SU-DHL-6 (cell line): ENCODE measurements around the gene RASGRF1.

Experiments
- H2AFZ ChIP-seq: fragments of 200-600 bp; sonication (generic); 2 replicates; pipeline ENCODE4 v1.6.1; 2014; ENCODE audit warnings: low read depth, mild to moderate bottlenecking, moderate library complexity, mixed read lengths, antibody characterized with exemption, low read length; ENCODE audit not compliant: severe bottlenecking
- H3F3A ChIP-seq: fragments of 200-600 bp; shearing (Covaris generic); 2 replicates; pipeline ENCODE4 v1.6.0; 2016; ENCODE audit warnings: antibody characterized with exemption, mild to moderate bottlenecking; ENCODE audit not compliant: insufficient read depth
- H3K27ac ChIP-seq: fragments of 200-600 bp; sonication (generic); 2 replicates; pipeline ENCODE4 v1.5.1; 2016; ENCODE audit warnings: low read depth, mild to moderate bottlenecking, low read length, moderate library complexity, mixed read lengths
- H3K27me3 ChIP-seq: fragments of 200-600 bp; sonication (generic), shearing (Covaris generic); 2 replicates; pipeline ENCODE4 v1.6.0; 2014; ENCODE audit warnings: mild to moderate bottlenecking, low read length
- H3K36me3 ChIP-seq: fragments of 200-600 bp; sonication (generic); 2 replicates; pipeline ENCODE4 v1.6.1; 2014; ENCODE audit warnings: mild to moderate bottlenecking, low read length, mixed read lengths
- H3K4me2 ChIP-seq: fragments of 300-600, 200-600 bp; shearing (Covaris generic), sonication (generic); 2 replicates; pipeline ENCODE4 v1.6.0; 2014; ENCODE audit warnings: low read length, low read depth, mild to moderate bottlenecking; ENCODE audit not compliant: poor library complexity, severe bottlenecking
- H3K4me3 ChIP-seq: fragments of 200-600 bp; sonication (generic); 2 replicates; pipeline ENCODE4 v1.5.1; 2014; ENCODE audit warnings: antibody characterized with exemption, low read length, mild to moderate bottlenecking, mixed read lengths; ENCODE audit not compliant: insufficient read depth, poor library complexity, severe bottlenecking
- H3K79me2 ChIP-seq: fragments of 200-600 bp; sonication (generic); 2 replicates; pipeline ENCODE4 v1.6.1; 2014; ENCODE audit warnings: mild to moderate bottlenecking, low read length, moderate library complexity; ENCODE audit not compliant: insufficient read depth
- H3K9ac ChIP-seq: fragments of 200-600 bp; sonication (generic); 2 replicates; pipeline ENCODE4 v1.7.0; 2014; ENCODE audit warnings: mild to moderate bottlenecking, low read length
- H3K9me2 ChIP-seq: fragments of 200-600 bp; sonication (generic); replicated peaks from 2 replicates; pipeline ENCODE4 v1.6.1; 2014; ENCODE audit warnings: low read length; ENCODE audit not compliant: insufficient read depth
- H3K9me3 ChIP-seq: fragments of 200-600 bp; sonication (generic); 2 replicates; pipeline ENCODE4 v1.6.1; 2014; ENCODE audit warnings: low read length, mixed read lengths; ENCODE audit not compliant: insufficient read depth
- H4K20me1 ChIP-seq: fragments of 200-600 bp; sonication (generic); 2 replicates; pipeline ENCODE4 v1.6.1; 2014; ENCODE audit warnings: low read depth, mild to moderate bottlenecking, antibody characterized with exemption, low read length, moderate library complexity, mixed read lengths
- CTCF ChIP-seq: fragments of 200-600 bp; sonication (generic); IDR thresholded peaks from one replicate; pipeline ENCODE4 v1.5.1; 2017; ENCODE audit warnings: antibody characterized with exemption, mild to moderate bottlenecking, low read length, moderate library complexity; ENCODE audit not compliant: insufficient read depth, poor library complexity, severe bottlenecking
- EZH2phosphoT487 ChIP-seq: fragments of 200-600 bp; sonication (generic), shearing (Covaris generic); conservative IDR thresholded peaks from 2 replicates; pipeline ENCODE4 v1.6.1; 2018; ENCODE audit warnings: mild to moderate bottlenecking, antibody characterized with exemption, low read length, moderate library complexity, mixed read lengths

RASGRF1 gene

GRCh38 chr15:79101866-79102581, 11.4 kb upstream of the RASGRF1 start:
- Histone ChIP-seq H3K9me2 (no peaks in the 10 kb centered on the region), H3K4me3 (no peak overlapping the region), H3F3A (no peaks in the 10 kb centered on the region), H3K27me3 (no peaks in the 10 kb centered on the region), H3K9ac (no peak overlapping the region), H4K20me1 (no peaks in the 10 kb centered on the region; the same call in 1 of the 2 replicates), H3K79me2 (no peaks in the 10 kb centered on the region), H3K27ac (no peak overlapping the region), H2AFZ (no peak overlapping the region), H3K4me2 (no peak overlapping the region), H3K9me3 (no peaks in the 10 kb centered on the region), H3K36me3 (no peaks in the 10 kb centered on the region)
- TF ChIP-seq CTCF (no peak), EZH2phosphoT487 (no peak)

GRCh38 chr15:79099692-79100091, 9.1 kb upstream of the RASGRF1 start:
- Histone ChIP-seq H3F3A (no peaks in the 10 kb centered on the region), H2AFZ (no peak overlapping the region), H3K36me3 (no peaks in the 10 kb centered on the region), H3K9me3 (no peaks in the 10 kb centered on the region), H3K9me2 (no peaks in the 10 kb centered on the region), H3K4me3 (no peak overlapping the region), H3K79me2 (no peaks in the 10 kb centered on the region), H3K27me3 (no peaks in the 10 kb centered on the region), H3K27ac (no peak overlapping the region), H4K20me1 (no peaks in the 10 kb centered on the region; the same call in 1 of the 2 replicates), H3K9ac (no peak overlapping the region), H3K4me2 (no peak overlapping the region)
- TF ChIP-seq EZH2phosphoT487 (no peak), CTCF (no peak)

GRCh38 chr15:79094611-79095021, 4.0 kb upstream of the RASGRF1 start:
- no peaks in the 10 kb centered on the region for H3K36me3 ChIP-seq
- no peaks in the 10 kb centered on the region for H3F3A ChIP-seq
- H3K9me2 ChIP-seq, result no peaks in the 10 kb centered on the region
- H4K20me1 ChIP-seq, result no peaks in the 10 kb centered on the region; the same call in 1 of the 2 replicates
- no peak overlapping the region for H3K4me3 ChIP-seq
- no peaks in the 10 kb centered on the region for H3K27me3 ChIP-seq
- H2AFZ ChIP-seq, result no peak overlapping the region
- TF ChIP-seq CTCF, result no peak
- no peak for TF ChIP-seq EZH2phosphoT487
- no peaks in the 10 kb centered on the region for H3K9me3 ChIP-seq
- no peaks in the 10 kb centered on the region for H3K79me2 ChIP-seq
- no peak overlapping the region for H3K9ac ChIP-seq
- no peak overlapping the region for H3K27ac ChIP-seq
- no peak overlapping the region for H3K4me2 ChIP-seq
